ENCODE results near the gene EML2.

- no peak for TF ChIP-seq TCF7L2 (IDR thresholded peaks at IDR 0.05; ENCODE audit: low read depth, low read length)
- TF ChIP-seq, protein P1, sequence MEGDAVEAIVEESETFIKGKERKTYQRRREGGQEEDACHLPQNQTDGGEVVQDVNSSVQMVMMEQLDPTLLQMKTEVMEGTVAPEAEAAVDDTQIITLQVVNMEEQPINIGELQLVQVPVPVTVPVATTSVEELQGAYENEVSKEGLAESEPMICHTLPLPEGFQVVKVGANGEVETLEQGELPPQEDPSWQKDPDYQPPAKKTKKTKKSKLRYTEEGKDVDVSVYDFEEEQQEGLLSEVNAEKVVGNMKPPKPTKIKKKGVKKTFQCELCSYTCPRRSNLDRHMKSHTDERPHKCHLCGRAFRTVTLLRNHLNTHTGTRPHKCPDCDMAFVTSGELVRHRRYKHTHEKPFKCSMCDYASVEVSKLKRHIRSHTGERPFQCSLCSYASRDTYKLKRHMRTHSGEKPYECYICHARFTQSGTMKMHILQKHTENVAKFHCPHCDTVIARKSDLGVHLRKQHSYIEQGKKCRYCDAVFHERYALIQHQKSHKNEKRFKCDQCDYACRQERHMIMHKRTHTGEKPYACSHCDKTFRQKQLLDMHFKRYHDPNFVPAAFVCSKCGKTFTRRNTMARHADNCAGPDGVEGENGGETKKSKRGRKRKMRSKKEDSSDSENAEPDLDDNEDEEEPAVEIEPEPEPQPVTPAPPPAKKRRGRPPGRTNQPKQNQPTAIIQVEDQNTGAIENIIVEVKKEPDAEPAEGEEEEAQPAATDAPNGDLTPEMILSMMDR (IDR thresholded peaks at IDR 0.05): no peak
- TF ChIP-seq POLR2AphosphoS5 (IDR thresholded peaks at IDR 0.05; ENCODE audit: low read depth, low read length): no peak
- TF ChIP-seq REST (IDR thresholded peaks at IDR 0.05; ENCODE audit: insufficient read depth in 1 of 2, low read depth in 2 of 2, low read length in 1 of 2): no peak
These were observed 67.6 kb downstream of the EML2 start for GRCh38 chr19:45571457-45572220.

All from Panc1 (cell line).